Endothelial cell of umbilical vein (primary cell): ENCODE measurements around the gene OR51D1.

Experiments used
- CTCF ChIP-seq, 2 donors: IDR thresholded peaks; 1 replicate in 1 of 2; 2 replicates in 1 of 2; pipeline ENCODE4 v1.5.1; 2011; ENCODE audit warnings: low read length in 2 of 2, mild to moderate bottlenecking in 2 of 2, moderate library complexity in 2 of 2, control low read depth in 1 of 2, inconsistent platforms in 1 of 2, low read depth in 1 of 2; ENCODE audit not compliant: insufficient read depth in 1 of 2; ENCODE audit errors: extremely low read depth in 1 of 2
- EZH2 ChIP-seq: IDR thresholded peaks from 2 replicates; pipeline ENCODE4 v1.6.1; 2012; ENCODE audit warnings: borderline replicate concordance, low read depth, mild to moderate bottlenecking, moderate library complexity, low read length, inconsistent platforms; ENCODE audit not compliant: severe bottlenecking
- POLR2A ChIP-seq: IDR thresholded peaks from 2 replicates; pipeline ENCODE4 v1.6.1; 2012; ENCODE audit warnings: low read depth, mild to moderate bottlenecking, control low read depth, low read length
- POLR2AphosphoS5 ChIP-seq: IDR thresholded peaks from 2 replicates; pipeline ENCODE4 v1.6.1; 2012; ENCODE audit warnings: low read depth, mild to moderate bottlenecking, control low read depth, low read length, moderate library complexity; ENCODE audit not compliant: insufficient read depth

DNA sequence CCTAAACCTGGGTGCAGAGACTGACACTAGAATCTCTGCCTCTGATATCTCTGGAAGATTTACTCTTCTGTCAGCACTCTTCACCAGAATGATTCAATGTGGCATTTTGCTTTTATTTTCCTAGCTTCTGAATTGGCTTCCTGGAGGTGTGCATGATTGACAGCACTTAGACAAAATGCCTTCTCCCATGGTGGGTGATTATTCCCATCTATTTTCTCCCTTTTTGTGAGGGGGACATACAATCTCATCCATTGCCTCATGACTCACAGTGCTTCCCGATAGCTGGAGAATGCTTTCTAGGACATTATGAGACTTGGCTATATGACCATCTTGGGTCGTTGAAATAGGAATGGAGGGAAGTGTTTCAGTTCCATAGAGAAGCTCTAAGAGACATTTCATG is 25.3 kb upstream of the OR51D1 start:
- TF ChIP-seq CTCF (IDR thresholded peaks at IDR 0.05; ENCODE audit: extremely low read depth in 1 of 2, insufficient read depth in 1 of 2, low read depth in 1 of 2, low read length in 2 of 2): no peak
- TF ChIP-seq POLR2AphosphoS5: no peak
- TF ChIP-seq POLR2A: no peak
- TF ChIP-seq EZH2: no peak
